PC-3 (cell line): ENCODE data around the gene FAM118B. TPM values are rescaled to one million over a fixed set of nuclear protein-coding genes. Genes with fewer than 3 reads are reported as not detected.

Source experiments
- ATAC-seq: fragments of 200-7000 bp; cut with Tn5 transposase; 2 replicates; pipeline ENCODE4 v1.9.1; 2020; ENCODE audit warnings: mild to moderate bottlenecking, moderate library complexity
- BruUV-seq: library from RNA; stranded (reverse); fragments of 400-500 nt; replicated peaks from 2 replicates; lab custom pipeline; 2021; lab: Mats Ljungman, UMichigan
- CTCF ChIA-PET: fragments of 300-600 bp; sonication (Branson Sonifier 250); formaldehyde crosslinking; loops from one replicate; lab custom pipeline; 2022; ENCODE audit warnings: antibody characterized with exemption; lab: Charles Lee
- POLR2A ChIA-PET: fragments of 300-600 bp; sonication (Branson Sonifier 250); formaldehyde crosslinking; loops from one replicate; lab custom pipeline; 2022; ENCODE audit warnings: antibody characterized with exemption; ENCODE audit not compliant: unreplicated experiment; lab: Charles Lee
- DNase-seq: peaks from one replicate; pipeline ENCODE4 v3.0.0-alpha.2; 2015
- H2AFZ ChIP-seq: fragments of 300-600 bp; sonication (generic); 2 replicates; pipeline ENCODE4 v1.6.0; 2016; ENCODE audit warnings: antibody characterized with exemption, low read length
- H3F3A ChIP-seq: fragments of 300-600 bp; sonication (generic); one replicate; pipeline ENCODE4 v1.6.0; 2017; ENCODE audit warnings: antibody characterized with exemption, low read length, control low read depth, mild to moderate bottlenecking; ENCODE audit not compliant: unreplicated experiment
- H3K27ac ChIP-seq: fragments of 300-600 bp; sonication (generic); 2 replicates; pipeline ENCODE4 v1.5.1; 2016; ENCODE audit warnings: mild to moderate bottlenecking, low read length
- H3K27me3 ChIP-seq: fragments of 300-600 bp; sonication (generic); 2 replicates; pipeline ENCODE4 v1.6.1; 2016; ENCODE audit warnings: low read length, mixed read lengths
- H3K36me3 ChIP-seq: fragments of 300-600 bp; sonication (generic); 2 replicates; pipeline ENCODE4 v1.6.1; 2016; ENCODE audit warnings: low read depth, mixed run types, low read length, mixed read lengths
- H3K4me1 ChIP-seq: fragments of 300-600 bp; sonication (generic); 2 replicates; pipeline ENCODE4 v1.5.1; 2016; ENCODE audit warnings: low read length; ENCODE audit not compliant: insufficient read depth
- H3K4me2 ChIP-seq: fragments of 300-600 bp; sonication (generic); 2 replicates; pipeline ENCODE4 v1.6.0; 2016; ENCODE audit warnings: low read length
- H3K4me3 ChIP-seq: fragments of 300-600 bp; sonication (generic); 2 replicates; pipeline ENCODE4 v1.5.1; 2016; ENCODE audit warnings: mild to moderate bottlenecking, low read length, mixed read lengths
- H3K79me2 ChIP-seq: fragments of 300-600 bp; sonication (generic); 2 replicates; pipeline ENCODE4 v1.6.1; 2017; ENCODE audit warnings: low read length, mixed read lengths
- H3K9ac ChIP-seq: fragments of 300-600 bp; sonication (generic); 2 replicates; pipeline ENCODE4 v1.6.0; 2016; ENCODE audit warnings: mild to moderate bottlenecking, low read length
- H3K9me2 ChIP-seq: fragments of 300-600 bp; sonication (generic); replicated peaks from 2 replicates; pipeline ENCODE4 v1.6.1; 2016; ENCODE audit warnings: mixed run types, low read length, mixed read lengths
- H3K9me3 ChIP-seq: fragments of 300-600 bp; sonication (generic); 2 replicates; pipeline ENCODE4 v1.6.1; 2016; ENCODE audit warnings: low read length, mixed read lengths
- H4K20me1 ChIP-seq: fragments of 300-600 bp; sonication (generic); 2 replicates; pipeline ENCODE4 v1.6.1; 2016; ENCODE audit warnings: low read length, mixed read lengths
- EZH2 ChIP-seq: fragments of 300-600 bp; sonication (generic); IDR thresholded peaks from one replicate; pipeline ENCODE4 v1.6.1; 2017; ENCODE audit warnings: antibody characterized with exemption, mild to moderate bottlenecking, low read length; ENCODE audit not compliant: unreplicated experiment
- EZH2phosphoT487 ChIP-seq: fragments of 300-600 bp; sonication (generic); IDR thresholded peaks from 2 replicates; pipeline ENCODE4 v1.6.1; 2018; ENCODE audit warnings: mild to moderate bottlenecking, antibody characterized with exemption, low read length, borderline replicate concordance
- intact Hi-C: fragments of 100-400 bp; cut with micrococcal nuclease; formaldehyde crosslinking; loops from 2 replicates; pipeline ENCODE4 v1.9.0; 2023
- total RNA-seq: library from RNA; depleted of rRNA; stranded (reverse); fragments of >200 nt; gene quantifications from 2 replicates; pipeline ENCODE4 v1.2.3, GENCODE V29; 2014
- TF ChIP-seq, protein P1 (sequence below): fragments of 300-600 bp; sonication (generic); conservative IDR thresholded peaks from 2 replicates; pipeline ENCODE4 v1.5.1; 2017; ENCODE audit warnings: antibody characterized with exemption, low read depth, mild to moderate bottlenecking, low read length

Gene FAM118B
- total RNA-seq, 1 experiment from 2014 or later: 24.3 TPM

DNA sequence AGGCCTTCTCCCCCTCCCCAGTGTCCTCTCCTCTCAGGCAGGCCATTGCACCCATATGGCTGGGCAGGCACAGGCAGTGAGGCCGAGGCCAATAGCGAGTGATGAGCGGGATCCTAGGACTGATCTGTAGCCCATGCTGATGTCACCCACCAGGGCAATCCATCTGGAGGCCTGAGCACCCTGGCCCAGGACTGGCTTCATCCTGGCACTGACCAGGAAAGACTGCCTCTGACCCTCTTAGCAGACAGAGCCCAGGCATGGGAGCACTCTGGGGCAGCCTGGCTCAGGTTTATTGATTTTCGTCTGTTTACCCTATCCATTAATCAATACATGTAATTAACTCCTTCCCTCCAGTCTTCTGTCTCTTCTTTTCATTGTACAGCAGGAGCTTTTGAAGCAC is 66.2 kb downstream of the FAM118B start:
- DNase-seq: no peak
- no peak overlapping the region for H3K4me3 ChIP-seq
- ATAC-seq: no peak
- no peaks in the 10 kb centered on the region for H3F3A ChIP-seq
- BruUV-seq: no TSS peak
- no peaks in the 10 kb centered on the region for H3K9me2 ChIP-seq
- intact Hi-C loops: no loop called here
- no peaks in the 10 kb centered on the region for H3K9me3 ChIP-seq
- H3K4me2 ChIP-seq: no peak overlapping the region
- H3K27ac ChIP-seq: no peak overlapping the region
- no peaks in the 10 kb centered on the region for H4K20me1 ChIP-seq
- TF ChIP-seq EZH2 (no peak), EZH2phosphoT487 (no peak)
- TF ChIP-seq, protein P1, sequence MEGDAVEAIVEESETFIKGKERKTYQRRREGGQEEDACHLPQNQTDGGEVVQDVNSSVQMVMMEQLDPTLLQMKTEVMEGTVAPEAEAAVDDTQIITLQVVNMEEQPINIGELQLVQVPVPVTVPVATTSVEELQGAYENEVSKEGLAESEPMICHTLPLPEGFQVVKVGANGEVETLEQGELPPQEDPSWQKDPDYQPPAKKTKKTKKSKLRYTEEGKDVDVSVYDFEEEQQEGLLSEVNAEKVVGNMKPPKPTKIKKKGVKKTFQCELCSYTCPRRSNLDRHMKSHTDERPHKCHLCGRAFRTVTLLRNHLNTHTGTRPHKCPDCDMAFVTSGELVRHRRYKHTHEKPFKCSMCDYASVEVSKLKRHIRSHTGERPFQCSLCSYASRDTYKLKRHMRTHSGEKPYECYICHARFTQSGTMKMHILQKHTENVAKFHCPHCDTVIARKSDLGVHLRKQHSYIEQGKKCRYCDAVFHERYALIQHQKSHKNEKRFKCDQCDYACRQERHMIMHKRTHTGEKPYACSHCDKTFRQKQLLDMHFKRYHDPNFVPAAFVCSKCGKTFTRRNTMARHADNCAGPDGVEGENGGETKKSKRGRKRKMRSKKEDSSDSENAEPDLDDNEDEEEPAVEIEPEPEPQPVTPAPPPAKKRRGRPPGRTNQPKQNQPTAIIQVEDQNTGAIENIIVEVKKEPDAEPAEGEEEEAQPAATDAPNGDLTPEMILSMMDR: no peak
- ChIA-PET POLR2A (no interaction called here), CTCF (no interaction called here)
- H3K27me3 ChIP-seq: no peaks in the 10 kb centered on the region
- H2AFZ ChIP-seq: no peak overlapping the region
- H3K4me1 ChIP-seq: peaks cover 10% of the 10 kb centered on the region; the same call in 1 of the 2 replicates
- H3K9ac ChIP-seq: no peak overlapping the region
- peaks cover 45% of the 10 kb centered on the region for H3K36me3 ChIP-seq
- H3K79me2 ChIP-seq: no peaks in the 10 kb centered on the region

GRCh38 chr11:126279191-126279590 is 67.6 kb downstream of the FAM118B start:
- ATAC-seq (no peak), DNase-seq (no peak)
- Histone ChIP-seq H3K9me3 (no peaks in the 10 kb centered on the region), H3K27me3 (no peaks in the 10 kb centered on the region), H3K36me3 (peaks cover 33% of the 10 kb centered on the region; the same call in 1 of the 2 replicates), H3K9ac (no peak overlapping the region), H4K20me1 (no peaks in the 10 kb centered on the region), H3F3A (no peaks in the 10 kb centered on the region), H2AFZ (no peak overlapping the region), H3K4me2 (no peak overlapping the region), H3K9me2 (no peaks in the 10 kb centered on the region), H3K4me3 (no peak overlapping the region), H3K4me1 (peaks cover 18% of the 10 kb centered on the region; the same call in 1 of the 2 replicates), H3K27ac (no peak overlapping the region), H3K79me2 (peaks cover 10% of the 10 kb centered on the region)
- BruUV-seq: no TSS peak
- POLR2A ChIA-PET: no interaction called here
- intact Hi-C loops: no loop called here
- TF ChIP-seq EZH2phosphoT487 (no peak), EZH2 (no peak)
- TF ChIP-seq, protein P1: no peak
- CTCF ChIA-PET: no interaction called here

DNA sequence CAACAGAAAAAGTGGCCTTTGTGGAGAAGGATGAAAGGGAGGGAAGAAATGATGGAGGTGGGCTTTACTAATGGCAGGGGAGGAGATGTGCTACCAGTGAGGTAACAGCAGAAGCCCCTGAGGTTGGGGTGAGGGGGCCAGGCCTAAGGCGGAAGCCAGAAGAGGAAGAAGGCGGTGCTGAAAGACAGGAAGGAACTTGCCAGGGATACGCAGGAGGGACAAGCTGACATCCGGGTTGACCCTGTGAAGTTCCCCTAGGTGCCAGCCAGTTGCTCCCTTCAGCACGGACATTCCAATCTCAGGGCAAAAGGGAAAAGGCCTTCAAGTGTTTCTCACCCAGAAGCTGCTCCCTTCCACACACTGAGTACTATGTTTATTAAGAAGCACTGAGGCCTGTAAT is 69.0 kb downstream of the FAM118B start:
- ChIA-PET CTCF (no interaction called here), POLR2A (interaction anchor here (0.6 kb wide), 1 partner anchor 125 kb away, joined by 3 read pairs; no protein-coding TSS in a partner anchor)
- no peaks in the 10 kb centered on the region for H3K9me3 ChIP-seq

More for the DNA sequence above, 69.0 kb downstream of the FAM118B start:
- Histone ChIP-seq H3K36me3 (peaks cover 24% of the 10 kb centered on the region; the same call in 1 of the 2 replicates), H3K27ac (no peak overlapping the region), H3F3A (no peaks in the 10 kb centered on the region), H3K4me2 (no peak overlapping the region), H3K9ac (no peak overlapping the region), H3K79me2 (peaks cover 18% of the 10 kb centered on the region), H3K4me3 (no peak overlapping the region), H3K27me3 (no peaks in the 10 kb centered on the region), H2AFZ (no peak overlapping the region), H3K9me2 (no peaks in the 10 kb centered on the region), H4K20me1 (no peaks in the 10 kb centered on the region), H3K4me1 (peaks cover 28% of the 10 kb centered on the region; the same call in 1 of the 2 replicates)
- no peak for ATAC-seq
- intact Hi-C loops: no loop called here
- BruUV-seq: no TSS peak
- TF ChIP-seq EZH2phosphoT487 (no peak), EZH2 (no peak)
- TF ChIP-seq, protein P1: no peak
- DNase-seq: no peak
